ENCODE data around the gene KCNMA1.

GRCh38 chr10:76840802-76841201, 796.8 kb downstream of the KCNMA1 start:
- TF ChIP-seq CTCF (conservative IDR thresholded peaks at IDR 0.05) (no peak), EZH2 (IDR thresholded peaks at IDR 0.05; ENCODE audit: low read depth) (no peak)

All from PC-9 (cell line).